Measurements from ENCODE around the gene RNASEH1.

RNASEH1 gene

GRCh38 chr2:3553946-3554345, 4.2 kb downstream of the RNASEH1 start:
- no peak for DNase-seq (ENCODE audit: low read depth)

- no peak for DNase-seq (ENCODE audit: low read depth)
These were observed 10.2 kb downstream of the RNASEH1 start for GRCh38 chr2:3547915-3548314.

DNA sequence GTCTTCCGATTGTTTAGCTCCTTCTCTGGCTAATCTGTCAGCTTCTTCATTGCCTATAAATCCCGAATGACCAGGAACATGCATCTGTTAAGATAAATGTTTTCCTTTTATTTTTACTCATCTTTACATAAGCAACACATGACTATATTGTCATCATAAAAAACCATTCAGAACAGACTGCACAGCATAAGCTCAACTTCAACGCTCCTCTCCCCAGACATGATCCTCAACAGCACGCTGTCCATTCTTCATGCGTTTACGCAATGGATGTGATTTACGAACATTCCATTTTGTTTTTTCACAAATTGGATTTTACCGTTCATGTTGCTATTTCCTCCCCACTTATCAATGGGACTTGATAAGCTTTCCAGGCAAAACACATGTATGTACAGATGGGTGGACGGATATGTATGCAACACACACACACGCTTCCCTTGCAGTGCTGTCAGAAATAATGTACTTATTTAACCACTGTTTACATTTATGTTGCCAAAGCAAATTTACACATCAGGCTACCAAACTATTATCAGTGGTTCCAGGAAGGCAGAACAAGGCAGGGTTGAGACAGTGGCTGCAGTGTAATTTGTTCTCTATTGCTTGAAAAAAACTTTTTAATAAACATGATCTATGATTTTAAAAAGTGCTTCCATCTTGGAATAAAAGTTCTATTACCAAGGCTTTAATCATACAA, 12.2 kb downstream of the RNASEH1 start:
- DNase-seq (ENCODE audit: low read depth) = no peak

DNA sequence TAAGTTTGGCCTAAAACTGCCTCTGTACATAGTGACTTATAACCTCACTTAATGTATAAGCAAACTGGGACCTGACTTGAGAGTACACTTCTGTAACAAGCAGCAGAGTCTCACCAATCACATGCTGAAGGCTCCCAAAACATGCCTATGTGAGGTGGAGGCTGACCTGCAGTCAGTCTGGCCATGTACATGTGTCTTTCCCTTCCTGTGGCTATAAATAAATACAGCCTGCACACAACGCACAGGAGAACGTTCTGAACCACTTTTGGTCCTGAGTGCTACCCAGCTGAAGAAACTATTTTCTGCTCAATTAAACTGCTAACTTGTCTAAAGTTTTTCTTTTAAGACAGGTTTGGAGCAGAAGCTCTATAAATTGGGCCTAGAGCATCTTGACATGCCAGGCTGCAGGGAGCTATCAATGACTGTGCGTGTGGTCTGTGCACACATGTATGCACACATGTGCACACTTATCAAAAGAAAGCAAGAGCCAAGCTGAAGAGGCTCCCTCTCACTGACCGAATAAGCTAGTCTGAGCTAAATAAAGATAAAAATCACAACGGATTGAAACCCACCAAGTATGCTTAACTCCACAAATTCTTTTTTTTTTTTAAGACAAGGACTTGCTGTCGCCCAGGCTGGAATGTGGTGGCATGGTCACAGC, 15.0 kb downstream of the RNASEH1 start:
- DNase-seq (ENCODE audit: low read depth) = no peak

DNA sequence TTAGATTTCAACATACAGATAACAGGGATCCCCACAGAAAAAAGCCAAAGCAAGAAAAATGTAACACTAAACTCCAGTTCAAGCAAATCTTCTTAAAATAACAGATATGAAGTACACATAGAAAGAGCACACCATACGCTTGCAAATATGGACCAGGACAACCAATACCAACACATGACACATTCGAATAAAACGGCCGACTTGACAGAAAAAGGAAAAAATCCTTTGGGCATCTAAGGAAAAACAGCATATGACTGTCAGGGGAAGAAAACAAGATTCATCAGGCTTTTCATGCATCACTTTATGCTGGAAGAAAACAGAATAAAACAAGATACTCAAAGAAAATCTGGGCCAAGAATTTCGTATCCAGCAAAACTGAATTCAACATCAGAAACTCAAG, 16.0 kb downstream of the RNASEH1 start:
- no peak for DNase-seq (ENCODE audit: low read depth)

- no peak for DNase-seq (ENCODE audit: low read depth)
These were observed 18.3 kb downstream of the RNASEH1 start for GRCh38 chr2:3539836-3540235.

- DNase-seq (ENCODE audit: low read depth) = peak; percentile 17
These were observed 21.2 kb downstream of the RNASEH1 start for GRCh38 chr2:3536682-3537632.

GRCh38 chr2:3535794-3536681, 22.1 kb downstream of the RNASEH1 start:
- no peak for DNase-seq (ENCODE audit: low read depth)

- no peak for DNase-seq (ENCODE audit: low read depth)
These were observed 22.7 kb downstream of the RNASEH1 start for GRCh38 chr2:3535467-3535793.

GRCh38 chr2:3534251-3534814, 23.8 kb downstream of the RNASEH1 start:
- DNase-seq (ENCODE audit: low read depth) = no peak

GRCh38 chr2:3533836-3534235, 24.3 kb downstream of the RNASEH1 start:
- DNase-seq (ENCODE audit: low read depth) = no peak

GRCh38 chr2:3532941-3533340, 25.2 kb downstream of the RNASEH1 start:
- no peak for DNase-seq (ENCODE audit: low read depth)

DNA sequence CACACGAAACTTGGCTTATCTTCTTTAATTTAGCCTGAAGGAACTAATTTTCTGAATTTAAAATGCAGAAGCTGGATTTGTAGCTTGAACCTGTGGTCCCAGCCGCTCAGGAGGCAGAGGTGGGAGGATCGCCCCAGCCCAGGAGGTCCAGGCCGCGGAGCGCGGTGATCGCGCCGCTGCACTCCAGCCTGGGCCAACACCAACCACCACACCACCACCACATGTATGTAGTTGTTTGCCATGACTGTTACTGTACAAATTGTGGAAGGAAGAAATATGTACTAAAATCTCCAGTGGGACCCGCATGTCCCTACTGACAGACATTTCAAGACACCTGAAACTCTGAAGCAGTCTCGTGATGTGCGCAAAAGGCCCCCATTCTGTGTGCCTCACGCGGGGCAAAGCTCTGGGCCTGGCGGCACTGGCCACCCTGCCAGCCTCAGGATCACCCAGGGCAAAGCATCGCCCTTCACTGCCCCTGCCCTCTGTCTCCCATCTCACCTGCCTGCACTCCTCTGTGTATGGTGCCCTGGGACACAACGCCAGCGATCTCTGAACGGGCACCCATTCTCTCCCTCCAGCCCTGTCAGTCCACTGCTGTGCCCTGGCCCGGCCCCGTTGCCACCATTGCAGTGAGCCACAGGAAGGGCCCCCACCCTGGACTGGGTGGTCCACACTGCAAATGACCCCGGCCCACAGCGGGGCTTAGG, 28.7 kb downstream of the RNASEH1 start:
- DNase-seq (ENCODE audit: low read depth) = no peak

DNA sequence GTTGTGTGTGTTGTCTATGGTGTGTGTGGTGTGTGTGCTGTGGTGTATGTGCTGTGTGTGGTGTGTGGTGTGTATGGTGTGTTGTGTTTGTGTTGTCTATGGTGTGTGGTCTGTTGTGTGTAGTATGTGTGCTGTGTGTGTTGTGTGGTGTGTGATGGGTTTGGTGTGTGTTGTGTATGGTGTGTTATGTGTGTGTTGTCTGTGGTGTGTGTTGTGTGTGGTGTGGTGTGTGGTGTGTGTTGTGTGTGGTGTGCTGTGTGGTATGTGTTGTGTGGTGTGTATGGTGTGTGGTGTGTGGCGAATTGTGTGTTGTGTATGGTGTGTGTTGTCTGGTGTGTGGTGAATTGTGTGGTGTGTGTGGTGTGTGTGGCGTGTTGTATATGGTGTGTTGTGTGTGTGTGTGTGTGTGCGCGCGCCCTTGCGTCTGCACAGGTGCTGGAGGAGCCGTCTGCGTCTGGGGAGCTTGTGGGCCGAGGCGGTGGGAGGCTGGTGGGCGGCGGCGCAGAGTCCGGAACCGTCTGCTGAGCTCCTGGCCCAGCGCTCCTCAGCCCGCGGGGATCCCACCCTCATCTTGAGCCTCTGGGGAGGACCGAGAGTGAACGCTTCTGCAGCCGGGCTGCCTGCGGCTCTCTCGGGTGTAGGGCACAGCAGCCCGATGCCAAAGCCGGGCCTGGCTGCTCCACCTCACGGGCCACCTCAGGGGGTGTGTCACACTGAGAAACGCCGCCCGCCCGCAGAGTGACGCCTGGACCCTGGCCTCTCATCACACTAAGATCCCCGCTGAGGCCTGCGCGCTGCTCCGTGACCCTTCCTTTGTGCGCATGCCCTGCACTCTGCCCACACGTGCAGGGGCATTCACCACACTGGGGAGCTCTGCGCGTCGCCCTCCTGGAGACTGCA, 30.0 kb downstream of the RNASEH1 start:
- no peak for DNase-seq (ENCODE audit: low read depth)

- DNase-seq (ENCODE audit: low read depth) = no peak
These were observed 31.3 kb downstream of the RNASEH1 start for GRCh38 chr2:3526871-3527270.

DNA sequence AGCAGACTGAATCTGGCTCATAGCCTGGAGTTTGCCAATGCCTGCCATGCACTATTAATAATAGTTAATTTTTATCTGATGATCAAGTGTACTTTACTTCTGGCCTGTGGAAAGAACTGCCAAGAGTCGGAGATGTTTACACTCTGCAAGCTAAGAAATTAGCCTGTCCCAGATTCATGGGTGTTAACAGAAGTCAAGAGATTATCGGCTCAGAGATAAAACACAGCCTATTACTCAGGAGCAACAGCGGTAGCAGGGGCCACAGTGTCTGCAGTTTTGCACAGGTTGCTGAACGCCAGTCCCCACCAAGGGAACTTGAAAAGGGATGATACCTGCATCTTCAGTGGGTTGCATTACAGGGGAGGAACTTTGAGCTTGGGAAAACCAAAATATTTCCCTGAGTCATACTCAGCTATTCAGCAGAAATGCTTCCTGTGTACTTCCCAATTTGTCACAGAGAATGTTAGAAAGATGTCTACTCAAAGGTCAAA, 34.5 kb downstream of the RNASEH1 start:
- no peak for DNase-seq (ENCODE audit: low read depth)

DNA sequence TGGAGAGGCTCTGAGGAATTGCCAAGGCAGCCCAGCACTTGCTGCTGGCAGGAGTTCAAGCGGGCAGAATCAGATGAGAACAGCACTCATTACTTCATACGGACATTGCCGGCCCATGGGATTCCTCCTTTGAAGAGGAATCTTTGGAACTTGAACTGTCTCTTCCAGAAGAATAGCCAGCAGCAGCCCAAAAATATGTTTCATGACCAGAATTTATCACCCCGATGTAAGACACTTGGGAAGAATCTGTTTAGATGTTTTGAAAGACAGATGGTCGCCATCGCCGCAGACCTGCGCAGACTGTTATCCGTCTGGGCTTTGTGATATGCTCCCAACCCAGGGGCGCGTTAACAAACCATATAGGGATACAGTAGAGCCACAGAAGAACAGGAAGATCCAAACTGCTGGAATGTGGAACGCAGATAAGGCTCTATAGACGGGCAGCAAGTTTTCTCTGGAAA, 35.1 kb downstream of the RNASEH1 start:
- no peak for DNase-seq (ENCODE audit: low read depth)

- no peak for DNase-seq (ENCODE audit: low read depth)
These were observed 37.5 kb downstream of the RNASEH1 start for GRCh38 chr2:3520591-3520990.
